ENCODE measurements around the gene NKRF. TPM values are rescaled to one million over a fixed set of nuclear protein-coding genes. Genes with fewer than 3 reads are reported as not detected.

Gene NKRF
- total and polyA plus RNA-seq, 12 donors = 2.8 to 6.9 (median 4.6) TPM

- no peak overlapping the region for H3K27ac ChIP-seq
- DNase-seq = no peak
- no peak overlapping the region for H3K4me3 ChIP-seq
- no peaks in the 10 kb centered on the region for H3K9me3 ChIP-seq
- TF ChIP-seq, protein P1, sequence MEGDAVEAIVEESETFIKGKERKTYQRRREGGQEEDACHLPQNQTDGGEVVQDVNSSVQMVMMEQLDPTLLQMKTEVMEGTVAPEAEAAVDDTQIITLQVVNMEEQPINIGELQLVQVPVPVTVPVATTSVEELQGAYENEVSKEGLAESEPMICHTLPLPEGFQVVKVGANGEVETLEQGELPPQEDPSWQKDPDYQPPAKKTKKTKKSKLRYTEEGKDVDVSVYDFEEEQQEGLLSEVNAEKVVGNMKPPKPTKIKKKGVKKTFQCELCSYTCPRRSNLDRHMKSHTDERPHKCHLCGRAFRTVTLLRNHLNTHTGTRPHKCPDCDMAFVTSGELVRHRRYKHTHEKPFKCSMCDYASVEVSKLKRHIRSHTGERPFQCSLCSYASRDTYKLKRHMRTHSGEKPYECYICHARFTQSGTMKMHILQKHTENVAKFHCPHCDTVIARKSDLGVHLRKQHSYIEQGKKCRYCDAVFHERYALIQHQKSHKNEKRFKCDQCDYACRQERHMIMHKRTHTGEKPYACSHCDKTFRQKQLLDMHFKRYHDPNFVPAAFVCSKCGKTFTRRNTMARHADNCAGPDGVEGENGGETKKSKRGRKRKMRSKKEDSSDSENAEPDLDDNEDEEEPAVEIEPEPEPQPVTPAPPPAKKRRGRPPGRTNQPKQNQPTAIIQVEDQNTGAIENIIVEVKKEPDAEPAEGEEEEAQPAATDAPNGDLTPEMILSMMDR (IDR thresholded peaks at IDR 0.05) = no peak
- H3K27me3 ChIP-seq = no peaks in the 10 kb centered on the region
- intact Hi-C loops (cut with DNase I) = no loop called here
- H3K36me3 ChIP-seq = peaks cover 0 to 10% (median 0%) of the 10 kb centered on the region in 9 donors
- 94 to 95% methylated on average over 3 of the region's 3 CpGs for WGBS, 2 donors
- ATAC-seq = no peak
- H3K4me1 ChIP-seq = peaks cover 0 to 6% (median 0%) of the 10 kb centered on the region in 9 donors
Measured at GRCh38 chrX:119552508-119552907, 53.7 kb downstream of the NKRF start.

DNA sequence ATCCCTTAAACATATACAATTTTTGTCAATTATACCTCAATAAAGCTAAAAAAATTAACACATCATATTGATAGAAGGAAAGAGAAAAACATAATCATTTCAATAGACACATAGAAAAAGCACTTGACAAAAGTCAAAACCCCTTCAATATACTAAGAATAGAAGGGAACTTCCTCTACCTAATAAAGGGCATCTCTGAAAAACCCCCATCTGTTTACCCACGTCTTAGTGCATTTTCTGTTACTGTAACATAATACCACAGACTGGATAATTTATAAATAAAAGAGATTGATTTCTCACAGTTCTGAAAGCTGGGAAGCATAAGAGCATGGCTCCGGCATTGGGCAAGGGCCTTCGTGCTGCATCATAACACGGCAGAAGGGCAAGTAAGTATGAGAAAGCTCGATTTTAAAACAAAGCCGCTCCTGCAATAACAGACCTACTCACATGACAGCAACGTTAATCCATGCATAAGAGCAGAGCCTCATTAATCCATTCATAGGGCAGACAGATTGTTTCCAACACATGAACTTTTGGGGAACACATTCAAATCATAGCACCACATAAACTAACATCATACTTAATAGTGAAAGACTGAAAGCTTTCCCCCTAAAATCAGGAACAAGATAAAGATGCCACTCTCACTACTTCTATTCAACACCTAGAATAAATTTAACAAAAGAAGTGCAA, 56.8 kb downstream of the NKRF start:
- no peaks in the 10 kb centered on the region for H3K36me3 ChIP-seq
- no peak overlapping the region for H3K4me3 ChIP-seq
- 78 to 90% methylated on average over 7 of the region's 7 CpGs for WGBS, 2 donors
- peaks cover 0 to 6% (median 0%) of the 10 kb centered on the region in 9 donors for H3K4me1 ChIP-seq
- TF ChIP-seq, protein P1 (IDR thresholded peaks at IDR 0.05) = no peak
- H3K9me3 ChIP-seq = no peaks in the 10 kb centered on the region
- H3K27me3 ChIP-seq = no peaks in the 10 kb centered on the region
- H3K27ac ChIP-seq = no peak overlapping the region
- DNase-seq (no peak), ATAC-seq (no peak)
- intact Hi-C loops (cut with DNase I) = no loop called here

DNA sequence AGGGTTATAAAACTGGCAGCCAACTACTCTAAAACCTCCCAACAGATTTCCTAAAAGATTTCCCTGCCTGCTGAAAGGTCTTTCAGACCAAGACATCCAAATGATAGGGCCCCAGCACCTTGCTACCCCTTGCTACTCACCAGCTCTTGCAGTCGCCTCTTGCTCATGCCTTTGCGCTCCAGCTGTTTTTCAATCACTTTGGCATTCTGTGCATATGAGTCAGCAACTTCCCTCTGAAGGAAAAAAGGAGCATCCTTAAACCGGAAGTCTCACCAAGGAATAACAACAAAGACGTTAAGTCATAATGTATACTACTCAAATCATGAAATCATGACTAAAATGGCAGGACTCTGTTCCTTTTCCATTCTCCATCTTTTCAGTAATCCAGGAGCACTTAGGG, 65.0 kb downstream of the NKRF start:
- Histone ChIP-seq H3K27me3 (no peaks in the 10 kb centered on the region), H3K4me3 (no peak overlapping the region), H3K4me1 (peaks cover 0 to 3% (median 0%) of the 10 kb centered on the region in 9 donors), H3K36me3 (peaks cover 0 to 48% (median 0%) of the 10 kb centered on the region in 9 donors), H3K9me3 (no peaks in the 10 kb centered on the region), H3K27ac (peak overlapping the region in 2 of 10 donors; percentile 27 to 28)
- WGBS, 2 donors = 61 to 62% methylated on average over 4 of the region's 4 CpGs
- no peak for DNase-seq
- TF ChIP-seq, protein P1 (IDR thresholded peaks at IDR 0.05) = no peak
- intact Hi-C loops (cut with DNase I) = no loop called here
- ATAC-seq = peak in 1 of 8 donors; percentile 20

- ATAC-seq (no peak), DNase-seq (no peak)
- TF ChIP-seq, protein P1 (IDR thresholded peaks at IDR 0.05) = peak in 1 of 9 donors; percentile 8
- intact Hi-C loops (cut with DNase I) = no loop called here
- no peaks in the 10 kb centered on the region for H3K9me3 ChIP-seq
- H3K4me3 ChIP-seq = no peak overlapping the region
- 39 to 49% methylated on average over 2 of the region's 2 CpGs for WGBS, 2 donors
- H3K27me3 ChIP-seq = no peaks in the 10 kb centered on the region
- H3K4me1 ChIP-seq = peaks cover 0 to 3% (median 0%) of the 10 kb centered on the region in 9 donors
- H3K36me3 ChIP-seq = peaks cover 0 to 48% (median 0%) of the 10 kb centered on the region in 9 donors
- no peak overlapping the region for H3K27ac ChIP-seq
Measured at GRCh38 chrX:119539872-119540271, 66.4 kb downstream of the NKRF start.

Small RNA genes within 50 kb of the gene (microRNA-seq; reads per million reads assigned to microRNA genes)
- gene MIR766 = 10.8 to 12.3 reads per million in 2 donors

Other genes with a start within 250 kb of the NKRF start
- 1 to 10 TPM in 8 of 10 donors, under 1 TPM in 2; 0.63 to 5.9 (median 2.5) TPM for gene SLC25A43, start 207.1 kb downstream of the NKRF start, total RNA-seq
- 1 to 10 TPM; 3.0 to 3.4 TPM for gene SLC25A43, start 207.1 kb downstream of the NKRF start, polyA plus RNA-seq
- gene SLC25A5, start 138.0 kb downstream of the NKRF start, total RNA-seq = 100 to 1,000 TPM; 133 to 287 (median 184) TPM
- gene SLC25A5, start 138.0 kb downstream of the NKRF start, polyA plus RNA-seq = 100 to 1,000 TPM in 1 of 2 donors, 10 to 100 TPM in 1; 43.3 to 482 TPM
- gene STEEP1, start 41.0 kb downstream of the NKRF start, total RNA-seq = 10 to 100 TPM; 12.1 to 24.0 (median 19.8) TPM
- 10 to 100 TPM in 1 of 2 donors, 1 to 10 TPM in 1; 2.7 to 14.6 TPM for gene STEEP1, start 41.0 kb downstream of the NKRF start, polyA plus RNA-seq
- 10 to 100 TPM; 64.6 to 77.7 (median 67.8) TPM for gene UBE2A, start 31.9 kb downstream of the NKRF start, total RNA-seq
- 10 to 100 TPM; 51.7 to 64.3 TPM for gene UBE2A, start 31.9 kb downstream of the NKRF start, polyA plus RNA-seq
- gene SEPTIN6, start 86.7 kb upstream of the NKRF start, total RNA-seq = 10 to 100 TPM in 4 of 10 donors, 1 to 10 TPM in 6; 7.5 to 24.9 (median 9.3) TPM
- 1 to 10 TPM; 4.6 to 7.5 TPM for gene SEPTIN6, start 86.7 kb upstream of the NKRF start, polyA plus RNA-seq
- 1 to 10 TPM in 1 of 10 donors, under 1 TPM in 3, not detected in 6; 0.35 to 1.7 (median 0.36) TPM for gene SOWAHD, start 152.2 kb upstream of the NKRF start, total RNA-seq
- under 1 TPM in 1 of 2 donors, not detected in 1; 0.12 TPM for gene SOWAHD, start 152.2 kb upstream of the NKRF start, polyA plus RNA-seq
- gene RPL39, start 185.2 kb upstream of the NKRF start, total RNA-seq = 1,000 to 10,000 TPM; 1,035 to 1,338 (median 1,072) TPM
- gene RPL39, start 185.2 kb upstream of the NKRF start, polyA plus RNA-seq = 1,000 to 10,000 TPM; 1,899 to 6,428 TPM
- gene UPF3B, start 246.5 kb upstream of the NKRF start, total RNA-seq = 1 to 10 TPM; 2.4 to 3.8 (median 2.9) TPM
- 10 to 100 TPM in 1 of 2 donors, 1 to 10 TPM in 1; 6.4 to 15.1 TPM for gene UPF3B, start 246.5 kb upstream of the NKRF start, polyA plus RNA-seq

Measured in heart right ventricle (tissue), 16 donors.